Small intestine (tissue), 16 donors: ENCODE data around the gene TRERF1. TPM values are rescaled to one million over a fixed set of nuclear protein-coding genes. Genes with fewer than 3 reads are reported as not detected.

ENCODE experiments used
- DNase-seq, 2 donors: peaks; one replicate each; pipeline versions ENCODE4 v3.0.0 to v3.0.0-alpha.2; 2013
- FAIRE-seq: peaks from 2 replicates; lab custom pipeline; 2012; peaks lifted over from hg19 to GRCh38; lab: Jason Lieb, UNC
- H3K27ac ChIP-seq, 3 donors: one replicate each; pipeline ENCODE4 v1.5.1; 2013; ENCODE audit warnings: low read length in 2 of 3, mild to moderate bottlenecking in 2 of 3, control low read depth in 1 of 3, inconsistent platforms in 1 of 3, low read depth in 1 of 3, moderate library complexity in 1 of 3
- H3K27me3 ChIP-seq, 3 donors: one replicate each; pipeline ENCODE4 v1.6.1; 2013; ENCODE audit warnings: low read length in 3 of 3, inconsistent platforms in 1 of 3; ENCODE audit not compliant: control insufficient read depth in 3 of 3, insufficient read depth in 3 of 3
- H3K36me3 ChIP-seq, 3 donors: one replicate each; pipeline ENCODE4 v1.6.1; 2013; ENCODE audit warnings: low read length in 3 of 3, inconsistent platforms in 1 of 3, low read depth in 1 of 3, mild to moderate bottlenecking in 1 of 3, moderate library complexity in 1 of 3; ENCODE audit not compliant: control insufficient read depth in 3 of 3, insufficient read depth in 2 of 3
- H3K4me1 ChIP-seq, 3 donors: one replicate each; pipeline ENCODE4 v1.6.1; 2013; ENCODE audit warnings: low read length in 2 of 3, inconsistent platforms in 1 of 3, low read depth in 1 of 3, mild to moderate bottlenecking in 1 of 3, moderate library complexity in 1 of 3; ENCODE audit not compliant: control insufficient read depth in 3 of 3, insufficient read depth in 2 of 3
- H3K4me3 ChIP-seq, 3 donors: one replicate each; pipeline ENCODE4 v1.5.1; 2013; ENCODE audit warnings: low read length in 3 of 3, control low read depth in 1 of 3, inconsistent platforms in 1 of 3, low read depth in 1 of 3, mild to moderate bottlenecking in 1 of 3, moderate library complexity in 1 of 3
- H3K9me3 ChIP-seq, 2 donors: one replicate each; pipeline ENCODE4 v1.6.1; 2013; ENCODE audit warnings: low read depth in 1 of 2, low read length in 1 of 2; ENCODE audit not compliant: control insufficient read depth in 2 of 2, insufficient read depth in 1 of 2
- WGBS, 3 donors: extraction: QIAGEN DNeasy Blood & Tissue Kit; methylation state at CpG; one replicate each; pipeline ENCODE4 v1.1.7; 2013; 5-methylcytosine and 5-hydroxymethylcytosine counted together
- long read RNA-seq, 10 donors: transcript quantifications; one replicate each; lab custom pipeline, GENCODE V29; 2026
- polyA plus RNA-seq, 4 donors: library from polyadenylated mRNA; stranded (reverse) in 3 of 4; unstranded in 1 of 4; fragments of 200-250 nt in 3 of 4; fragments of 120-200 nt in 1 of 4; gene quantifications; one replicate each; pipeline versions ENCODE4 v1.2.1 to v1.2.3, GENCODE V29; 2013
- donor health status: healthy with polysubstance abuse.
- donor health status: control.
- donor health status: control.
- donor health status: Bipolar disorder and iron deficiency.
- donor health status: healthy.

TRERF1 gene, protein sequence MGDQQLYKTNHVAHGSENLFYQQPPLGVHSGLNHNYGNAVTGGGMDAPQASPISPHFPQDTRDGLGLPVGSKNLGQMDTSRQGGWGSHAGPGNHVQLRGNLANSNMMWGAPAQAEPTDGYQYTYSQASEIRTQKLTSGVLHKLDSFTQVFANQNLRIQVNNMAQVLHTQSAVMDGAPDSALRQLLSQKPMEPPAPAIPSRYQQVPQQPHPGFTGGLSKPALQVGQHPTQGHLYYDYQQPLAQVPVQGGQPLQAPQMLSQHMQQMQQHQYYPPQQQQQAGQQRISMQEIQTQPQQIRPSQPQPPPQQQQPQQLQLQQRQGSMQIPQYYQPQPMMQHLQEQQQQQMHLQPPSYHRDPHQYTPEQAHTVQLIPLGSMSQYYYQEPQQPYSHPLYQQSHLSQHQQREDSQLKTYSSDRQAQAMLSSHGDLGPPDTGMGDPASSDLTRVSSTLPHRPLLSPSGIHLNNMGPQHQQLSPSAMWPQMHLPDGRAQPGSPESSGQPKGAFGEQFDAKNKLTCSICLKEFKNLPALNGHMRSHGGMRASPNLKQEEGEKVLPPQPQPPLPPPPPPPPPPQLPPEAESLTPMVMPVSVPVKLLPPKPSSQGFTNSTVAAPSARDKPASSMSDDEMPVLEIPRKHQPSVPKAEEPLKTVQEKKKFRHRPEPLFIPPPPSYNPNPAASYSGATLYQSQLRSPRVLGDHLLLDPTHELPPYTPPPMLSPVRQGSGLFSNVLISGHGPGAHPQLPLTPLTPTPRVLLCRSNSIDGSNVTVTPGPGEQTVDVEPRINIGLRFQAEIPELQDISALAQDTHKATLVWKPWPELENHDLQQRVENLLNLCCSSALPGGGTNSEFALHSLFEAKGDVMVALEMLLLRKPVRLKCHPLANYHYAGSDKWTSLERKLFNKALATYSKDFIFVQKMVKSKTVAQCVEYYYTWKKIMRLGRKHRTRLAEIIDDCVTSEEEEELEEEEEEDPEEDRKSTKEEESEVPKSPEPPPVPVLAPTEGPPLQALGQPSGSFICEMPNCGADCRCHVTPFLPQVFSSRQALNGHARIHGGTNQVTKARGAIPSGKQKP (N-terminal part only)
- polyA plus RNA-seq: 1 to 10 TPM in 3 of 4 donors, under 1 TPM in 1; 0.22 to 5.0 (median 2.3) TPM
- long read RNA-seq, donor 1: 0 reads
- long read RNA-seq, donor 2: 0 reads
- long read RNA-seq, donor 3: 0 reads
- long read RNA-seq, donor 4: 0 reads
- long read RNA-seq, donor 5: 0 reads
- long read RNA-seq, donor 6: 0 reads
- long read RNA-seq, donor 7: 0 reads
- long read RNA-seq, donor 8: 0 reads
- long read RNA-seq, donor 9: 0 reads
- long read RNA-seq, donor 10: 0 reads

DNA sequence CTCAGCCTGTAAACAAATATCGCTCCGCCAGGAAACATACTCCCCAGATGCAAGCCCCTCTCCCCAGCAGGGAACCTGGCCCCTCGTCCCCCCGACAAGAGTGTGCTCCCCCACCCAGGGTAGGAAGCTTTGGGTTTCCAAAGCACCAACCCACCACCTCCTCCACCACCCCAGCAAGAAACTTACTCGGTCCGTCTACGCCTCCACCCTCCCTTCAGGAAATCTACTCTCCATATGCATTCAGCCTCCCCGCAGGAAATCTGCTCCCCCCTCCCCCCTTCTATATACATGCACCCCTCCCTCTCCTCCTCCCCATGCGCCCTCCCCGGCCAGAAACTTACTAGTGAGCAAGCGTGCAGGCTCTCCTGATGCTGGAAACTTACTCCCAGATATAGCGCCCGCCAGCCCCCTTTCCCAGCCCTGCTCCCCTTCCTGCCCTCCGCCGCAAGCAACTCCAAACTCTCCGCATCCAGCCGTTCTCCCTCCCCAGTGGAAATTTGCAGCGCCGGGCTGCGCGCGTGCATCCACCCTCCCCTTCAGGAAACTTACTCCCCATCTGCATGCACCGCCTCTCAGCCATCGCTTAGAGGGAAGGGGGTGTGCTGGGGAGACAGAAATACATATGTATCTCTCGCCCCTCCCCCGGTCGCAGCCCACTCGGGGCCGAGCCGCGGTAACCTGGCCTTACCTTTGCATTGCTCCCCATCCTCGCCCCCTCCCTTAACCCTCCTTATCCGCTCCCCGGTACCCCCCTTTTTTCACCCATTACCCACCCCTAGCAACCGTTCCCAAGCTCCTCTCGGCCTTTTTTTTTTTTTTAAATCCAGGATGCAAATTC lies at the start of gene TRERF1:
TRERF1 (minus strand) TSS at position 594 of the 838 bp plus-strand sequence. CDS start 182,336 bp downstream, outside the sequence.
- WGBS, 3 donors: 0 to 1% (median 0%) methylated on average over 36 of the region's 36 CpGs
- Histone ChIP-seq H3K27ac (peak within 1 kb of the TSS; percentile 66 to 95 (median 88)), H3K27me3 (peaks cover 0 to 4% (median 0%) of the 10 kb centered on the region in 3 donors), H3K4me3 (peak within 1 kb of the TSS; percentile 74 to 85 (median 74)), H3K4me1 (peaks cover 0 to 17% (median 2%) of the 10 kb centered on the region in 3 donors), H3K9me3 (no peaks in the 10 kb centered on the region), H3K36me3 (no peaks in the 10 kb centered on the region)
- DNase-seq: peak; percentile 66 to 77
- FAIRE-seq: no peak

DNA sequence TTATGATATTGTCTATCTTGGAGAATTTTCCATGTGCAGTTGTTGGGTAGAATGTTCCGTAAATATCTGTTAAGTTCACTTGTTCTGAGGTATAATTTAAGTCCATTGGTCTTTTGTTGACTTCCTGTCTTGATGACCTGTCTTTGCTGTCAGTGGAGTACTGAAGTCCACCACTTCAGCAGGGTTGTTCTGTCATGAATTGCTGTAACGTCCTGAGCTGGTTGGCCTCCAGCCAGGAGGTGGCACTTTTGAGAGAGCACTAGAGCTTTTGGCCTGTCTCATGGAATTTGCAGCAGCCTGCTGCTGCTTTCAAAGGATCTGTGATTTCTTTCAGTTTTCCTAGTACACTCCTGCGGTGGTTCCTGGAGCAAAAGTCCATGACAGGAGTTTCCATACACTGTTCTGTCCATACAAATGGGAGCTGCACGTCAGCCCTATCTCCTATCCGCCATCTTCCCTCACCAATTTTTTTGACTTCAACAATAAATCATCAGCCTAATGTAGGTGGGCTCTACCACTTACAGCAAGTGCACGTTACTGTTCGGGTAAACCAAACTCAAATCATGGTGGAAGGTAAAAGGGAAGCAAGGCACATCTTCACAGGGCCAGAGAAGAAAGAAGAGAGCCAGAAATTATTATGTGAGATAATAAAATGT lies 46.9 kb upstream of the TRERF1 start:
- DNase-seq (peak; percentile 51 to 61), FAIRE-seq (no peak)
- H3K27me3 ChIP-seq: no peaks in the 10 kb centered on the region
- peaks cover 0 to 2% of the 10 kb centered on the region in 2 donors for H3K9me3 ChIP-seq
- no peak overlapping the region for H3K4me3 ChIP-seq
- WGBS, 3 donors: 62 to 67% (median 65%) methylated on average over 7 of the region's 7 CpGs
- no peaks in the 10 kb centered on the region for H3K4me1 ChIP-seq
- no peaks in the 10 kb centered on the region for H3K36me3 ChIP-seq
- H3K27ac ChIP-seq: no peak overlapping the region

DNA sequence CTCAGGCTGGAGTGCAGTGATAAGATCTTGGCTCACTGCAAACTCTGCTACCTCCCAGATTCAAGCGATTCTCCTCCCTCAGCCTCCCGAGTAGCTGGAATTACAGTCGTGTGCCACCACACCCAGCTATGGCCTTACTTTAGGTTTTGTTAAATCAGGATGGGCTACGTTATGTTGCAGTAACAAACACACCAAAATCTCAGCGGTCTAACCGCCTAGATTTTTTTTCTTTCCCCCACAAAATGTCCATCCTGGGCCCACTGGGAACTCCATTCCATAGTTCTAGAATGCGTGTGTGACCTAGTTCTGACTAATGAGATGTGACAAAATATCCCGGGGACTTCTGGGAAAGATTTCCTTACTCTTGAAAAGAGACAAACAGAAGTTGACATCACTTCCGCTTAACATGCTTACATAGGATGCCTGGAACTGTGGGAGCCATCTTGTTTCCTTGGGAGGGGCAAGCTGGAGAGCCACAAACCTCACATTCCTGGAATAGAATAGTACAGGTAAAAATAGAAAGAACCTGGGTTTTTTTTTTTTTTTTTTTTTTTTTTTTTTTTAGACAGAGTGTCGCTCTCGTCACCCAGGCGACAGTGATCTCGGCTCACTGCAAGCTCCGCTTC lies 42.3 kb upstream of the TRERF1 start:
- FAIRE-seq (no peak), DNase-seq (no peak)
- WGBS, 3 donors: 89 to 94% (median 92%) methylated on average over 13 to 14 of the region's 14 CpGs

DNA sequence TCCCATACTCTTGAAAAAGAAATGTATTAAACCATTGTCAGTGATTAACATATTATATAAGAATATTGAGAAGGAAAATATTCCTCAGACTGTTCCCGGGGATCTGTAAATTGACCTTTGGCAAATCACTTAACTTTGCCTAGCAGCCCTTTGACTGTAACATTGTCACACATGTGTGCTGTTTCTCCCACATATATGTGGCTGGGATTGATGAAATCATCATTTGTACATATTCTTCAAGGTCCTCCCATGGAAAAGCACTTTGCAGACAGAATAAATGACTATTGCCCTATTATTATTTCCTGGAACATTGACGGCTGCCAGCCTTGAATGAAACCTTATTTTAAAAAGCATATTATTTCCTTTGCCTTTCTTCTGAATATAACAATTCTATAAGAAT lies 36.4 kb upstream of the TRERF1 start:
- no peak overlapping the region for H3K4me3 ChIP-seq
- WGBS, 3 donors: 38 to 69% (median 60%) methylated on average over 2 of the region's 2 CpGs
- FAIRE-seq (no peak), DNase-seq (no peak)
- no peaks in the 10 kb centered on the region for H3K36me3 ChIP-seq
- H3K9me3 ChIP-seq: no peaks in the 10 kb centered on the region
- no peaks in the 10 kb centered on the region for H3K27me3 ChIP-seq
- no peak overlapping the region for H3K27ac ChIP-seq
- H3K4me1 ChIP-seq: no peaks in the 10 kb centered on the region

More for the DNA sequence above, 42.3 kb upstream of the TRERF1 start:
- no peak overlapping the region for H3K4me3 ChIP-seq
- no peaks in the 10 kb centered on the region for H3K36me3 ChIP-seq
- no peaks in the 10 kb centered on the region for H3K27me3 ChIP-seq
- no peak overlapping the region for H3K27ac ChIP-seq
- no peaks in the 10 kb centered on the region for H3K4me1 ChIP-seq
- H3K9me3 ChIP-seq: no peaks in the 10 kb centered on the region

DNA sequence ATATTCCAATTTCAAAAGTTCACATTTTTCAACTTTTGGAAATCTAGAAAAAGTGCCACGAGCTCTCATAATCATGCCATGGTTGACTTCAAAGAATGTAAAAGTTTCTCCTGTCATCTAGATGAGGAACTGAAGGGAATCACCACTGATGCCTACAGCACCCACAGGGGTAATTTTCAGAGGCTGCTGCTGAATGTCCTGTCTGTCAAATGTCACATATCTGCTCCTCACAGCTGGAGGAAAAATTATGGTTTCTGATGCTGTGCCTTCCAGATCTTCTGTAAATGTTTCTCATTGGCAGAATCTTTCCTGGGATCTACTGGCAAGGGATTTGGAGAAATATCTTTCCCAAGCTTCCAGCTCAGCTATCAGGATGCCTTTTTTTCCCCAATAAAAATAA lies 32.5 kb upstream of the TRERF1 start:
- no peak overlapping the region for H3K4me3 ChIP-seq
- FAIRE-seq (no peak), DNase-seq (no peak)
- no peak overlapping the region for H3K27ac ChIP-seq
- H3K9me3 ChIP-seq: no peaks in the 10 kb centered on the region
- WGBS, 3 donors: 88 to 92% (median 89%) methylated on average over 1 of the region's 1 CpG
- no peaks in the 10 kb centered on the region for H3K36me3 ChIP-seq
- no peaks in the 10 kb centered on the region for H3K4me1 ChIP-seq
- no peaks in the 10 kb centered on the region for H3K27me3 ChIP-seq

DNA sequence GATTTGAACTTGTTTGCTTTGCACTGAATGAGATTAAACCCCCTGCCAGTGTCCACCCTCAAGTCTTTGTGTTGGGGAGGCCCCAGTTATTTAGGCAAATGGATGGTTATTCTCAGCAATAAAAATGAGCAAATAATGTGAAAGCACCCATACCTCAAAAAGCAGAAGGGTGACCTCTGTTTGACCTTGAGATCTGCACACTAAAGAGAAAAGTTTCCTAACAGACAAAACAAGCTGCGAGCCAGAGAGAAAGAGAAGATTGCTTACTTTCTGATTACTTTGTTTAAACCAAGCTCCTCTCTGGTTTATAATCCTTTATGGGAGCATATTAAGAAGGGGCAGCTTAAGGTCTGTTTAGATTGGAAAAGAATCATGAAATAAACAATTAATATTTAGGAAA lies 30.4 kb upstream of the TRERF1 start:
- H3K27ac ChIP-seq: no peak overlapping the region
- 66 to 81% (median 78%) methylated on average over 1 of the region's 1 CpG for WGBS, 3 donors
- H3K27me3 ChIP-seq: no peaks in the 10 kb centered on the region
- peak in 1 of 2 donors; percentile 21 for DNase-seq
- no peak for FAIRE-seq
- H3K4me1 ChIP-seq: no peaks in the 10 kb centered on the region
- no peak overlapping the region for H3K4me3 ChIP-seq
- H3K9me3 ChIP-seq: no peaks in the 10 kb centered on the region
- no peaks in the 10 kb centered on the region for H3K36me3 ChIP-seq

DNA sequence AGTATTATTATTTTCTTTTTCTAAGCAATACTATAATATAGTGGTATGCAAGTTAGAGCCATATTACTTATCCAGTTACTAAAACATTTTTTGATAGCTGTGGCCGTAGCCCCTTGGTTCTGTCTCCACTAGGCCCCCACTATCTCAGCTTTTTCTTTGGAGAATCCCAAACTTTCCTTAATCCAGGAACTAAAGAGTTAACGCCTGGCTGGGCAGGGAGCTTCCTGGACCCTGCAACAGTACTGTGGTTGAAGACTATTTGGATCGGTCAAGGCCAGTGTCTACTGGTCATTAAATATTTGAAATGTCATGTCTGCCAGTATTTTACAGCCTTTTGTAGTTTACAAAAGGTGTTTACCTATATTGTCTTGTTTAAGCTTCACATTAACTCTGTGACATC lies 20.0 kb upstream of the TRERF1 start:
- WGBS, 3 donors: 70 to 74% (median 73%) methylated on average over 3 of the region's 3 CpGs
- Histone ChIP-seq H3K4me1 (no peaks in the 10 kb centered on the region), H3K27me3 (peaks cover 0 to 3% (median 0%) of the 10 kb centered on the region in 3 donors), H3K4me3 (no peak overlapping the region), H3K36me3 (no peaks in the 10 kb centered on the region), H3K9me3 (peaks cover 0 to 16% of the 10 kb centered on the region in 2 donors), H3K27ac (no peak overlapping the region)
- FAIRE-seq (no peak), DNase-seq (no peak)
